Peyer's patch (tissue), 4 donors: ENCODE measurements around the gene ZNF747. TPM values are rescaled to one million over a fixed set of nuclear protein-coding genes. Genes with fewer than 3 reads are reported as not detected.

ENCODE experiments used
- DNase-seq, 3 donors: peaks; one replicate each; pipeline ENCODE4 v3.0.0-alpha.2; 2017 to 2019
- H3K27ac ChIP-seq, 4 donors: fragments of 200-600 bp; sonication (generic); one replicate each; pipeline ENCODE4 v1.5.1; 2016 to 2019
- H3K27me3 ChIP-seq, 2 donors: fragments of 200-600 bp; sonication (generic); one replicate each; pipeline ENCODE4 v1.5.1; 2019
- H3K36me3 ChIP-seq, 3 donors: fragments of 200-600 bp; sonication (generic); one replicate each; pipeline ENCODE4 v1.5.1; 2016 to 2019
- H3K4me1 ChIP-seq, 4 donors: fragments of 200-600 bp; sonication (generic); one replicate each; pipeline ENCODE4 v1.5.1; 2016 to 2019
- H3K4me3 ChIP-seq, 4 donors: fragments of 200-600 bp; sonication (generic); 1 replicate in 3 of 4; 2 replicates in 1 of 4; pipeline ENCODE4 v1.5.1; 2016 to 2019; ENCODE audit warnings: mild to moderate bottlenecking in 1 of 4
- H3K9me3 ChIP-seq, 4 donors: fragments of 200-600 bp; sonication (generic); one replicate each; pipeline ENCODE4 v1.5.1; 2016 to 2019; ENCODE audit warnings: mild to moderate bottlenecking in 1 of 4
- POLR2A ChIP-seq, 2 donors: fragments of 450-650 bp; IDR thresholded peaks; one replicate each; pipeline ENCODE4 v1.5.1; 2017; ENCODE audit warnings: antibody characterized with exemption in 2 of 2, mild to moderate bottlenecking in 2 of 2, moderate library complexity in 2 of 2
- total RNA-seq, 4 donors: library from RNA; depleted of rRNA; stranded (reverse); fragments of >200 nt; gene quantifications; one replicate each; pipeline ENCODE4 v1.1.0, GENCODE V29; 2016
- TF ChIP-seq, protein P1 (sequence below), 6 experiments: fragments of 450-650 bp in 4 of 6; fragments of 200-600 bp in 2 of 6; sonication (generic) in 1 of 6; IDR thresholded peaks; one replicate each; pipeline ENCODE4 v1.5.1; 2017 to 2019; ENCODE audit warnings: antibody characterized with exemption in 6 of 6, mild to moderate bottlenecking in 3 of 6, moderate library complexity in 1 of 6

The ZNF747 gene
- total RNA-seq, 4 donors from 2014 or later: 12.4 to 22.8 (median 19.1) TPM

DNA sequence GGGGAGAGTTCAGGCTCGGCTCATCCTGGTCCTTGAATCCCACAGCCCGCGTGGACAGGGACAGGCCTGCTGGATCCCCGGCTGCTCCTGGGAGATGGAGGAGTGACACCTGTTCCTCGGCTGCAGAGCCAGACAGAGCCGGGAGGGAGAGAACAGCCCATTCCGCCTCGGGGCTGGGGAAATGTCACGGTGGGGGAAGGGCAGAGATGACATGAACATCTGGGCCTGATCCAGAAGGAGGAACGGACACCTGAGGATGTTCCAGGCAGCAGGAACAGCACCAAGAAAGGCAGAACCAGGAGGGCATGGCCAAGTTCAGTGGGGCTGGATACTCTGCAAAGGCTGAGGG lies 21.4 kb upstream of the ZNF747 start:
- Histone ChIP-seq H3K27ac (no peak overlapping the region), H3K4me1 (peaks cover 0 to 36% (median 5%) of the 10 kb centered on the region in 4 donors), H3K36me3 (peaks cover 0 to 27% (median 0%) of the 10 kb centered on the region in 3 donors), H3K9me3 (no peaks in the 10 kb centered on the region), H3K27me3 (no peaks in the 10 kb centered on the region), H3K4me3 (peak overlapping the region in 1 of 4 donors; percentile 96)
- no peak for DNase-seq
- TF ChIP-seq, protein P1, sequence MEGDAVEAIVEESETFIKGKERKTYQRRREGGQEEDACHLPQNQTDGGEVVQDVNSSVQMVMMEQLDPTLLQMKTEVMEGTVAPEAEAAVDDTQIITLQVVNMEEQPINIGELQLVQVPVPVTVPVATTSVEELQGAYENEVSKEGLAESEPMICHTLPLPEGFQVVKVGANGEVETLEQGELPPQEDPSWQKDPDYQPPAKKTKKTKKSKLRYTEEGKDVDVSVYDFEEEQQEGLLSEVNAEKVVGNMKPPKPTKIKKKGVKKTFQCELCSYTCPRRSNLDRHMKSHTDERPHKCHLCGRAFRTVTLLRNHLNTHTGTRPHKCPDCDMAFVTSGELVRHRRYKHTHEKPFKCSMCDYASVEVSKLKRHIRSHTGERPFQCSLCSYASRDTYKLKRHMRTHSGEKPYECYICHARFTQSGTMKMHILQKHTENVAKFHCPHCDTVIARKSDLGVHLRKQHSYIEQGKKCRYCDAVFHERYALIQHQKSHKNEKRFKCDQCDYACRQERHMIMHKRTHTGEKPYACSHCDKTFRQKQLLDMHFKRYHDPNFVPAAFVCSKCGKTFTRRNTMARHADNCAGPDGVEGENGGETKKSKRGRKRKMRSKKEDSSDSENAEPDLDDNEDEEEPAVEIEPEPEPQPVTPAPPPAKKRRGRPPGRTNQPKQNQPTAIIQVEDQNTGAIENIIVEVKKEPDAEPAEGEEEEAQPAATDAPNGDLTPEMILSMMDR (IDR thresholded peaks at IDR 0.05): no peak
- no peak for TF ChIP-seq POLR2A (IDR thresholded peaks at IDR 0.05)

- no peak overlapping the region for H3K4me3 ChIP-seq
- no peaks in the 10 kb centered on the region for H3K9me3 ChIP-seq
- H3K4me1 ChIP-seq: peaks cover 0 to 31% (median 5%) of the 10 kb centered on the region in 4 donors
- DNase-seq: no peak
- no peaks in the 10 kb centered on the region for H3K27me3 ChIP-seq
- TF ChIP-seq, protein P1 (IDR thresholded peaks at IDR 0.05): no peak
- no peak for TF ChIP-seq POLR2A (IDR thresholded peaks at IDR 0.05)
- H3K27ac ChIP-seq: no peak overlapping the region
- H3K36me3 ChIP-seq: peaks cover 0 to 27% (median 0%) of the 10 kb centered on the region in 3 donors
These were observed 20.9 kb upstream of the ZNF747 start for GRCh38 chr16:30555315-30556124.

GRCh38 chr16:30554557-30555314 lies 20.1 kb upstream of the ZNF747 start:
- no peak for DNase-seq
- no peak for TF ChIP-seq POLR2A (IDR thresholded peaks at IDR 0.05)
- TF ChIP-seq, protein P1 (IDR thresholded peaks at IDR 0.05): no peak
- no peak overlapping the region for H3K4me3 ChIP-seq
- H3K9me3 ChIP-seq: no peaks in the 10 kb centered on the region
- H3K36me3 ChIP-seq: peaks cover 0 to 27% (median 0%) of the 10 kb centered on the region in 3 donors
- no peak overlapping the region for H3K27ac ChIP-seq
- peaks cover 0 to 28% (median 5%) of the 10 kb centered on the region in 4 donors for H3K4me1 ChIP-seq
- no peaks in the 10 kb centered on the region for H3K27me3 ChIP-seq

GRCh38 chr16:30553393-30553899 lies 18.8 kb upstream of the ZNF747 start:
- H3K9me3 ChIP-seq: no peaks in the 10 kb centered on the region
- DNase-seq: no peak
- H3K4me3 ChIP-seq: no peak overlapping the region
- H3K27me3 ChIP-seq: no peaks in the 10 kb centered on the region
- H3K27ac ChIP-seq: peak overlapping the region in 1 of 4 donors; percentile 5
- H3K4me1 ChIP-seq: peaks cover 0 to 25% (median 5%) of the 10 kb centered on the region in 4 donors
- H3K36me3 ChIP-seq: peaks cover 0 to 27% (median 0%) of the 10 kb centered on the region in 3 donors
- TF ChIP-seq, protein P1 (IDR thresholded peaks at IDR 0.05): no peak
- no peak for TF ChIP-seq POLR2A (IDR thresholded peaks at IDR 0.05)

DNA sequence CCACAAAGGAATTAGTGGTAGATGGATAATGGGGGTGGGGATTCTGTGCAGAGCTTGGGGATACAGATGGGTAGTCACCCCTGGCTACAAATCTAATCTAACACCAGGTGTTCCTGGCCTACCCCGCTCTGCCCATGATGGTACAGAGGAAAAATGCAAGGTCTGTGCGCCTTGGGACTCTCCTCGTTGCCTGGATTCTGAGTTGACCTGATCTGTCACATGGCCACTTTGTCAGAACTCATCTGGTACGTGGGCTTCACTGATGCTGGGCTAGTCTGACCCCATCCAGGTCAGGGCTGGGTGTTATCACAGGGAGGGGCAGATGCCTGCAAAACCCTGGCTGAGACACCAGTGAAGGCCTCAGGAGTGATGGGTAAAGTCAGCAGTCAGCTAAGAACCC lies 18.3 kb upstream of the ZNF747 start:
- TF ChIP-seq, protein P1 (IDR thresholded peaks at IDR 0.05): no peak
- TF ChIP-seq POLR2A (IDR thresholded peaks at IDR 0.05): no peak
- no peaks in the 10 kb centered on the region for H3K27me3 ChIP-seq
- peak overlapping the region in 2 of 4 donors; percentile 5 to 19 for H3K27ac ChIP-seq
- no peaks in the 10 kb centered on the region for H3K9me3 ChIP-seq
- H3K4me1 ChIP-seq: peaks cover 0 to 29% (median 5%) of the 10 kb centered on the region in 4 donors
- no peak overlapping the region for H3K4me3 ChIP-seq
- DNase-seq: no peak
- peaks cover 0 to 27% (median 0%) of the 10 kb centered on the region in 3 donors for H3K36me3 ChIP-seq
